Amniotic stem cell (primary cell): ENCODE data around the gene SRRM2.

Experiments
- DNase-seq: peaks from one replicate; lab custom pipeline; 2025; lab: John Stamatoyannopoulos, UW

Gene SRRM2

GRCh38 chr16:2752035-2752849 lies at the start of gene SRRM2:
Gene SRRM2 (plus strand): TSS chr16:2752638. CDS start chr16:2756365, 3,727 bp downstream.
- DNase-seq: peak; percentile 89

- no peak for DNase-seq
Measured at GRCh38 chr16:2702871-2703745, 49.3 kb upstream of the SRRM2 start.

- no peak for DNase-seq
Measured at GRCh38 chr16:2704166-2704982, 48.1 kb upstream of the SRRM2 start.

GRCh38 chr16:2704983-2705275 lies 47.5 kb upstream of the SRRM2 start:
- DNase-seq: no peak

DNA sequence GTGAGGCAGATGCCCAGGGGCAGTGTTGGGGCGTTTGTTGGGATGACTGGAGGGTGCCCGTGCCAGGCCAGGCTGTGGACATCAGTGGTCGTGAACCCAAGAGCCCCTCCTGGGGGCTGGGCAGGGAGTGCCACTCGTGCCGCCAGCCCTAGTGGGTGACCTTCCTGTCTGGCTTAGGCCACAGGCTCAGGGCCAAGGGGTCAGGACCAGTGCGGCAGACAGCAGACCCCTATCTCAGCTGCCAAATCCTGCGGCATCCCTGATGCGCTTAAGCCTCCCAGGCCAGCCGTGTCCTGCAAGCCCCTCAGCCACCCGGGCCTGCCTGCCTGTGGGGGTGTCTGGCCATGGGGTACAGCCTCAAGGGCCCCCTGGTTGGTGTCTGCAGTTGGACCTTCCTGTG lies 47.1 kb upstream of the SRRM2 start:
- DNase-seq: no peak

- no peak for DNase-seq
Measured at GRCh38 chr16:2706085-2706484, 46.4 kb upstream of the SRRM2 start.

DNA sequence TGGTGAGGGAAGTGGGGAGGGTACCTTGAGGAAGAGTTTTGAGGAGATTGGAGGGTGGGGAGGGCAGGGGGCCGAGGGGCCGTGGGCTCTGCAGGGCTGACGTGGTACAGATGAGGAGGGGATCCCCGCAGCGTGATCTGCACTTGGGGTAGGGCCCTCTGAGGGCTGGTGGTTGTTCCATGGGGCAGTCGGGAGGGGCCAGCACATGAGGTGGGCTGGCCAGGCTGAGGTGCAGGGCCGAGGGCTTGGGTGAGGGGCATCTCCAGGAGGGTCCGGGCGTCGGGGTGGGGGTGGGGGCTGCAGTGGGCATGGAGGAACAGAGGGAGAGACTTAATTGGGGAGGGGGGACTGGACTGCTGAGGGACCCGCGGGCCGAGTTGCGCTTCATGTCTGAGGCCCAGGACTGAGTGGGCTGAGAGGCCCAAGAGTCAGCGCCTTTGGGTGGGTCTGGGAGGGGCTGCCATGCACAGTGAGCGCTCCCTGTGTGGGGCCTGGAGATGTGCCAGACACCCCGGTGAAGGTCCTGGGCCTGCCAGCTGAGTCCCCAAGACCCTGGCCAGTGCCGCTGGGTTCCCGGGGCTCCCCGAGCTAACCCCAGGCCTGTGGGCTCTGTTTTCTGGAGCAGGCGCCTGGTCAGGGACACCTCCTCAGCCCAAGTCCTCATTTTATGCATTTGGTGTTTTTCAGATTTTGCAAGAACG lies 45.7 kb upstream of the SRRM2 start:
- DNase-seq: no peak

- DNase-seq: no peak
Measured at GRCh38 chr16:2707368-2708289, 44.8 kb upstream of the SRRM2 start.

DNA sequence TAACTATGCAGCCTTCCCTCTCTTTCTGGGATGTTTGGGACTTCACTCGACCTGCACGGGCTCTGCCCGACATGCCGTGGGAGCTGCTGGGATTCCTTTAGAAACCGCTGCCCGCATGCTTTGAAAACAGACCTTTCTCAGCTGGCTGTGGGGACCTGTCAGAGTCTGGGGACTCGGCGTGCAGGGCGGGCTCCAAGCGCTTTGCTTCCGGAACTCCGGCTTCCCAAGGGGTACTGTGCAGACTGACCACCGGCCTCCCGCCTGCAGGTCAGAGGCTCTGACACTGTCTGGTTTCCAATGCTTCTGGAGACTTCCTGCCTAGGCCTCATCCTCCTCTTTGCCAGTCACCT lies 44.2 kb upstream of the SRRM2 start:
- no peak for DNase-seq

DNA sequence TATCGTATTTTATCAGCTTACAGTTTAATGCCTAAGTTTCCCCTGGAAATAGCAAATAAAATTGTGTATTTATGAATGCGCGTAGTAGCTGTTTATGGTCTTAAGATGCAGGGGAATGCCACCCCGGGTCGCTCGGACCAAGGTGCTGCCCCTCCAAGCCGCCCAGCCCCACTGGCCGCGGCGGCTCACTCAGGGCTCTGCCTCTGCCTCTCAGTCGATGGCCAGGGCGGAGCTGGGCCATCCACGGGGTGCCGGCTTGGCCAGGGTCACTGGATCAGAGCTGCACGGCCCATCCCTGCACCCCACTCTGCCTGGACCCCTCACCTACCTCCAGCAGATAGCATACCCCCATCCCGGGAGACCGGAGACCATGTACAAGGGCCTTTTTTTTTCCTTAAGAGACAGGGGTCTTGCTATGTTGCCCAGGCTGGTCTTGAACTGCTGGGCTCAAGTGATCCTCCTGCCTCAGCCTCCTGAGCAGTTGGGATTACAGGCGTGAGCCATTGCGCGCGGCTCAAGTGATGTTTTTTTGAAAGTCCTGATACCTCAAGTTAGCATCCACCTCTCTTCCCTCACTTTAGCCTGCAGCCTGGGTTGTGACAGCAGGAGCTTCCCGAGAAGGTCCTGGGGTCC lies 43.4 kb upstream of the SRRM2 start:
- no peak for DNase-seq

GRCh38 chr16:2709588-2709984 lies 42.9 kb upstream of the SRRM2 start:
- DNase-seq: no peak

DNA sequence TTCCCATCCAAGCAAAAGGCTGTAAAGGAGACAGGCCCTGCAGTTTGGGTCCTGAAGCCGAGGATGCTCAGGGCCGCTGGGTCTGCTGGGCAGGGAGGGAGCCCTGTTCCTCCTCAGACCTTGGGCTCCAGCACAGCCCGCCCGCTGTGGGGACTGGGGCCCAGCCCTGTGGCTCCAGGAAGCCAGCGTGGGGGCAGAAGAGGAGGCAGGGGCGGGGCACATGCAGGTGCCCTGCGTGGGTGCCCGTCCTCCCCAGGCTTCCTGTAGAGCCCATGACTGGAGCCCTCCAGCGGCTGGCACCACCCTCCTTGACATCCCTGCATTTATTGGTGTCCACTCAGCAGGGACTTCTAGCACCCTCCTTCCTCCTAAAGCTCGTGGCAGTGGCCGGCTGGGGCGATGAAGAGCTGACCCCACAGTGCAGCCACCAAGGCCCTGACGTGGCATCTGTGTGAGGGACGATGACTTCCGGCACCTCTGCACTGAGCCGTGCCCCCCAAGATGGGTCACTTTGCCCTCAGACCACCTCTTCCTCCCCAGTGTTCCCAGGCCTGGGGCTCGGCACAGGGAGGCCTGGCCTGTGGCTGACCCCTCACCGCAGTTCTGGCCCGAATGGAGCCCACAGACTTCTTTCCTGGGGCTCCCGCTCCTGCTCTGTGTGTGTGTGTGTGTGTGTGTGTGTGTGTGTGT lies 42.3 kb upstream of the SRRM2 start:
- no peak for DNase-seq

- no peak for DNase-seq
Measured at GRCh38 chr16:2710711-2711231, 41.7 kb upstream of the SRRM2 start.

DNA sequence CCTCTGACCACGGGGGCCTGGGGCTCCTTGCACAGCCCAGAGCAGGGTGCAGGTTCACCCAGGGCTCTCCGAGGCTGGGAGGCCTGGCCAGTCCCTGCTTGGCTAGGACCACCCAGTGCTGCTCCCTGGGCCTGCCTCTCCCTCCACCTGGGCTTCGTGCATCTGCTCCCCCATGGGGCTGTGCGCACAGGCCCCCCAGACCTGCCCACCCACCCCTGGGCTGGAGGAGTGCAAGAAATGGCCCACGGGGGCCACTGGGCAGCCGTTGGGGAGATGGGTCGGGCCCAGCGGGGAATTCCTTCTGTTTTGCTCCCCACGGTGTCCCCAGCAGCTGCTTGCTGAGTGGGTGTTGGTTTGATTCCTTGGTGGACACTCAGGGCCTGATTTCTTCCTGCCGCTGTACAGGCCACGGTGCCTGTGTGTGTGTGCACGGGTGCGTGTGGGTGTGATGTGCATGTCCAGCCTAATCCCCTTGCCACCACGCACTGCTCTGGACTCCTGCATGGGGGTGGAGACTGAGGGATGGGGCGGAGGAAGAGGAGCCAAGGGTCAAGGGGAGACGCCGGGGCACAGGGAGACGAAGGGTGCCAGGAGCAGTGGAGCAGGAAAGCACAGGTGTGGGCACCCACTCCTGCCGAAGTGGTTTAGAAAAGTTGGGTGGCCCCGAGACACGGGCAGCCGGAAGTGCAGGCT lies 40.9 kb upstream of the SRRM2 start:
- DNase-seq: no peak

GRCh38 chr16:2712063-2712441 lies 40.4 kb upstream of the SRRM2 start:
- DNase-seq: no peak

DNA sequence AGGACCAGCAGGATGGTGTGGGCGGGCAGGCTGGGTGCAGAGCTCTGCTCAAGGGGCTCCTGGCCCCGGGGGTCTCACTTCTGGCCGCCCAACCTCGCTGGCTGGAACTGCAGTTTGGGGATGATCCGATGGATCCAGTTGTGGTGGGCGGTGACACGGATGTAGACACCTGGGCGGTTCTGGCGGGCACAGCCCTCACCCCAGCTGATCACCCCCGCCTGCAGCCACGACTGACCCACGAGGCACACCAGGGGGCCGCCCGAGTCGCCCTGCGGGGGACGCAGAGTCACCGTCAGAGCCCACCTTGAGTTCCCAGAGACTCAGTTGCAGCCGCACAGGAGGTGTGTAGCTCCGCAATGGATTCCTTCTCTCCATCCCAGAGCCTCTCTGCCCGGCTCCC lies 39.9 kb upstream of the SRRM2 start:
- DNase-seq: no peak

GRCh38 chr16:2713523-2713922 lies 38.9 kb upstream of the SRRM2 start:
- no peak for DNase-seq

DNA sequence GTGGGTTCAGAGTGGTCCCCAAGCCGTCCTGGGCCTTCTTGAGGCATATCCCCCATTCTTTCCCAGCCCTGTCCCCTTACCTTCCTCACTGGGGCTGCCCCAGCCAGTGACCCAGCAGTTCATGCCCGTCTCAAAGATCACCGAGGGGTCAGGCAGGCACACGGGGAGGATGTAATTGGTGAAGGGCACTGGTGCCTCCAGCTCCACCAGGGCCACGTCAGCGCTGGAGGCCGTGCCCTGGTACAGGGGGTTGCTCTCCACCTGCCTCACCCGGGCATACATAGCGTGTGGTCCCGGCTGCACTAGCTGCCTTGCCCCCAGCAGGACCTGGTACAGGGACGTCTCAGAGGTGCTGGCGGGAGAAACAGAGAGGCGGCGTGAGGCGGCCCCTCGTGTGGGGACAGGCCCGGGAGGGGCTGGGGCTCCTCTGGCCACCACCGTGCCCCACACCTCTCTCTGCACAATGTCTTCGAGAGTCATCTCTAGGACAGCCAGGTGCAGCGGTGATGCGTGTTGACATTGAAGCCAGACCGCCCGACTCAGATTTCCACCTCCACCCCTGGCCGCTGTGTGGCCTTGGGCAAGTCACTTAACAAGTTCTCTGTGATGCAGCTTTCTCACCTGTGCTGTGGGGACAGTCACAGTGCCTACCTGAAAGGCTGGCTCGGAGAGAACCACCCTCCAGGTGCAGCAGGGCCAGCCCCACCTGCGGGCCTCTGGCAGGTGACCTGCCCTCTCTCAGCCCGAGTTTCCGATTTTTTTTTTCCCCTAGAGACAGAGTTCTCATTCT lies 38.3 kb upstream of the SRRM2 start:
- DNase-seq: no peak
